Mesenchymal stem cell (in vitro differentiated cells and primary cell): ENCODE data around the gene PLA2G2F.

Experiments used
- DNase-seq: peaks from one replicate; pipeline ENCODE4 v3.0.0-alpha.2; 2013
- H2AFZ ChIP-seq: one replicate; pipeline ENCODE4 v1.6.1; 2013; ENCODE audit warnings: low read depth, mild to moderate bottlenecking, control low read depth, inconsistent platforms, low read length, moderate library complexity
- H2AK5ac ChIP-seq: 2 replicates; pipeline ENCODE4 v1.6.1; 2013; ENCODE audit warnings: low read length, moderate library complexity, mild to moderate bottlenecking, inconsistent platforms; ENCODE audit not compliant: severe bottlenecking
- H2BK120ac ChIP-seq: one replicate; pipeline ENCODE4 v1.6.1; 2013; ENCODE audit warnings: low read depth, mild to moderate bottlenecking, inconsistent platforms, low read length, moderate library complexity
- H2BK12ac ChIP-seq, 2 experiments: one replicate each; pipeline ENCODE4 v1.6.1; 2013; ENCODE audit warnings: inconsistent platforms in 2 of 2, low read length in 2 of 2, mild to moderate bottlenecking in 2 of 2, moderate library complexity in 2 of 2, control low read depth in 1 of 2
- H2BK15ac ChIP-seq: one replicate; pipeline ENCODE4 v1.6.1; 2013; ENCODE audit warnings: mild to moderate bottlenecking, low read depth, inconsistent platforms; ENCODE audit not compliant: poor library complexity, severe bottlenecking
- H2BK5ac ChIP-seq: 2 replicates; pipeline ENCODE4 v1.6.1; 2013; ENCODE audit warnings: low read depth, mild to moderate bottlenecking, low read length, control low read depth, inconsistent platforms; ENCODE audit not compliant: poor library complexity, severe bottlenecking
- H3K14ac ChIP-seq, 2 experiments: one replicate each; pipeline ENCODE4 v1.6.1; 2013; ENCODE audit warnings: inconsistent platforms in 2 of 2, low read length in 2 of 2, control low read depth in 1 of 2, mild to moderate bottlenecking in 1 of 2, moderate library complexity in 1 of 2
- H3K18ac ChIP-seq, 2 experiments: one replicate each; pipeline ENCODE4 v1.6.1; 2013; ENCODE audit warnings: inconsistent platforms in 2 of 2, low read length in 2 of 2, control low read depth in 1 of 2, low read depth in 1 of 2, mild to moderate bottlenecking in 1 of 2
- H3K23ac ChIP-seq, 2 experiments: one replicate each; pipeline ENCODE4 v1.6.1; 2013; ENCODE audit warnings: inconsistent platforms in 2 of 2, low read length in 2 of 2, mild to moderate bottlenecking in 2 of 2, moderate library complexity in 2 of 2, control low read depth in 1 of 2
- H3K27ac ChIP-seq: 2 replicates; pipeline ENCODE4 v1.5.1; 2013; ENCODE audit warnings: mild to moderate bottlenecking, moderate library complexity, low read length, control low read depth, inconsistent platforms; ENCODE audit not compliant: poor library complexity, severe bottlenecking
- H3K27me3 ChIP-seq, 2 experiments: 2 replicates each; pipeline versions ENCODE4 v1.6.1 to v1.7.0; 2013; ENCODE audit warnings: low read length in 2 of 2, mild to moderate bottlenecking in 2 of 2, moderate library complexity in 2 of 2, control low read depth in 1 of 2, inconsistent platforms in 1 of 2; ENCODE audit not compliant: control insufficient read depth in 1 of 2, insufficient read depth in 1 of 2
- H3K36me3 ChIP-seq, 2 experiments: 2 replicates each; pipeline versions ENCODE4 v1.6.1 to v1.7.0; 2013; ENCODE audit warnings: low read length in 2 of 2, control low read depth in 1 of 2, inconsistent platforms in 1 of 2, low read depth in 1 of 2, mild to moderate bottlenecking in 1 of 2; ENCODE audit not compliant: insufficient read depth in 2 of 2, control insufficient read depth in 1 of 2
- H3K4ac ChIP-seq, 2 experiments: one replicate each; pipeline ENCODE4 v1.6.1; 2013; ENCODE audit warnings: inconsistent platforms in 2 of 2, low read length in 2 of 2, mild to moderate bottlenecking in 2 of 2, moderate library complexity in 2 of 2, control low read depth in 1 of 2, low read depth in 1 of 2
- H3K4me1 ChIP-seq: 2 replicates; pipeline ENCODE4 v1.6.1; 2013; ENCODE audit warnings: low read depth, low read length, control low read depth; ENCODE audit not compliant: control insufficient read depth, insufficient read depth
- H3K4me2 ChIP-seq: 2 replicates; pipeline ENCODE4 v1.6.1; 2013; ENCODE audit warnings: low read length, mild to moderate bottlenecking, inconsistent platforms; ENCODE audit not compliant: poor library complexity, severe bottlenecking
- H3K4me3 ChIP-seq, 2 experiments: 2 replicates each; pipeline versions ENCODE4 v1.5.1 to v1.7.0; 2013; ENCODE audit warnings: low read length in 2 of 2, mild to moderate bottlenecking in 2 of 2, control low read depth in 1 of 2, low read depth in 1 of 2; ENCODE audit not compliant: insufficient read depth in 1 of 2
- H3K79me1 ChIP-seq: replicated peaks from 2 replicates; pipeline ENCODE4 v1.6.1; 2013; ENCODE audit warnings: mild to moderate bottlenecking, control low read depth, low read length, inconsistent platforms; ENCODE audit not compliant: poor library complexity, severe bottlenecking
- H3K9ac ChIP-seq: 2 replicates; pipeline ENCODE4 v1.7.0; 2013; ENCODE audit warnings: mild to moderate bottlenecking, low read length, moderate library complexity
- H3K9me3 ChIP-seq: 2 replicates; pipeline ENCODE4 v1.7.0; 2013; ENCODE audit warnings: mild to moderate bottlenecking, low read length; ENCODE audit not compliant: control insufficient read depth
- H4K8ac ChIP-seq: one replicate; pipeline ENCODE4 v1.6.1; 2013; ENCODE audit warnings: inconsistent platforms, mild to moderate bottlenecking, low read length, moderate library complexity
- H4K91ac ChIP-seq: one replicate; pipeline ENCODE4 v1.6.1; 2013; ENCODE audit warnings: mild to moderate bottlenecking, low read length, inconsistent platforms
- WGBS: methylation state at CpG from one replicate; pipeline ENCODE4 v1.1.7; 2013; ENCODE audit warnings: mixed read lengths; 5-methylcytosine and 5-hydroxymethylcytosine counted together

The PLA2G2F gene

GRCh38 chr1:20110679-20111078, 28.4 kb upstream of the PLA2G2F start:
- no peak overlapping the region for H2BK15ac ChIP-seq
- H3K4me1 ChIP-seq = no peaks in the 10 kb centered on the region
- no peak overlapping the region for H3K4me2 ChIP-seq
- no peak overlapping the region for H2BK12ac ChIP-seq
- H3K14ac ChIP-seq = no peak overlapping the region
- no peak overlapping the region for H3K23ac ChIP-seq
- no peak overlapping the region for H2AFZ ChIP-seq
- H4K91ac ChIP-seq = no peak overlapping the region
- no peak overlapping the region for H3K27ac ChIP-seq
- no peak overlapping the region for H3K4ac ChIP-seq
- no peak overlapping the region for H2BK5ac ChIP-seq
- H2AK5ac ChIP-seq = no peak overlapping the region
- no peak overlapping the region for H2BK120ac ChIP-seq
- H3K27me3 ChIP-seq = peaks cover 3% of the 10 kb centered on the region in 2 experiments
- peak overlapping the region; percentile 61 for H3K9ac ChIP-seq
- 82% methylated on average over 12 of the region's 12 CpGs for WGBS
- DNase-seq = no peak
- no peak overlapping the region for H3K18ac ChIP-seq
- no peaks in the 10 kb centered on the region for H3K79me1 ChIP-seq
- no peak overlapping the region for H3K4me3 ChIP-seq
- no peaks in the 10 kb centered on the region for H3K36me3 ChIP-seq
- no peaks in the 10 kb centered on the region for H3K9me3 ChIP-seq
- no peak overlapping the region for H4K8ac ChIP-seq

GRCh38 chr1:20111452-20111851, 27.7 kb upstream of the PLA2G2F start:
- H3K9me3 ChIP-seq = no peaks in the 10 kb centered on the region
- no peak for DNase-seq

GRCh38 chr1:20112279-20113000, 26.7 kb upstream of the PLA2G2F start:
- H3K36me3 ChIP-seq = no peaks in the 10 kb centered on the region
- H3K27me3 ChIP-seq = peaks cover 3% of the 10 kb centered on the region in 2 experiments
- H4K91ac ChIP-seq = no peak overlapping the region
- no peak for DNase-seq
- no peak overlapping the region for H3K9ac ChIP-seq
- no peaks in the 10 kb centered on the region for H3K79me1 ChIP-seq
- H3K18ac ChIP-seq = no peak overlapping the region
- no peak overlapping the region for H2BK12ac ChIP-seq
- H2BK120ac ChIP-seq = no peak overlapping the region
- H2BK5ac ChIP-seq = no peak overlapping the region
- H4K8ac ChIP-seq = no peak overlapping the region
- H3K23ac ChIP-seq = no peak overlapping the region
- H3K9me3 ChIP-seq = no peaks in the 10 kb centered on the region
- H3K4me3 ChIP-seq = no peak overlapping the region
- H3K14ac ChIP-seq = no peak overlapping the region
- H3K27ac ChIP-seq = no peak overlapping the region
- no peak overlapping the region for H3K4me2 ChIP-seq
- H2BK15ac ChIP-seq = no peak overlapping the region
- H2AFZ ChIP-seq = no peak overlapping the region
- H3K4me1 ChIP-seq = no peaks in the 10 kb centered on the region
- 73% methylated on average over 3 of the region's 3 CpGs for WGBS
- H2AK5ac ChIP-seq = no peak overlapping the region
- no peak overlapping the region for H3K4ac ChIP-seq

More at GRCh38 chr1:20111452-20111851, 27.7 kb upstream of the PLA2G2F start:
- H3K4me1 ChIP-seq = no peaks in the 10 kb centered on the region
- no peak overlapping the region for H2BK12ac ChIP-seq
- no peak overlapping the region for H3K4ac ChIP-seq
- H2AFZ ChIP-seq = no peak overlapping the region
- no peak overlapping the region for H4K91ac ChIP-seq
- H2BK5ac ChIP-seq = no peak overlapping the region
- H2BK15ac ChIP-seq = no peak overlapping the region
- H3K14ac ChIP-seq = no peak overlapping the region
- no peak overlapping the region for H3K9ac ChIP-seq
- no peak overlapping the region for H3K18ac ChIP-seq
- H2AK5ac ChIP-seq = no peak overlapping the region
- no peaks in the 10 kb centered on the region for H3K79me1 ChIP-seq
- H2BK120ac ChIP-seq = no peak overlapping the region
- no peak overlapping the region for H3K27ac ChIP-seq
- no peak overlapping the region for H3K4me2 ChIP-seq
- H3K4me3 ChIP-seq = peak overlapping the region in 1 of 2 experiments; percentile 8
- 86% methylated on average over 1 of the region's 5 CpGs for WGBS
- H3K36me3 ChIP-seq = no peaks in the 10 kb centered on the region
- H3K27me3 ChIP-seq = peaks cover 3% of the 10 kb centered on the region in 2 experiments
- H3K23ac ChIP-seq = no peak overlapping the region
- H4K8ac ChIP-seq = no peak overlapping the region

- no peak overlapping the region for H3K4me3 ChIP-seq
- no peak overlapping the region for H2BK120ac ChIP-seq
- H4K91ac ChIP-seq = no peak overlapping the region
- H3K9me3 ChIP-seq = no peaks in the 10 kb centered on the region
- no peak overlapping the region for H2BK5ac ChIP-seq
- H3K4ac ChIP-seq = no peak overlapping the region
- no peak overlapping the region for H3K18ac ChIP-seq
- H3K79me1 ChIP-seq = no peaks in the 10 kb centered on the region
- H2AFZ ChIP-seq = no peak overlapping the region
- H4K8ac ChIP-seq = no peak overlapping the region
- no peak overlapping the region for H2BK15ac ChIP-seq
- WGBS = 88% methylated on average over 15 of the region's 15 CpGs
- no peak overlapping the region for H3K4me2 ChIP-seq
- H3K36me3 ChIP-seq = no peaks in the 10 kb centered on the region
- no peak overlapping the region for H2BK12ac ChIP-seq
- H3K4me1 ChIP-seq = no peaks in the 10 kb centered on the region
- H3K14ac ChIP-seq = no peak overlapping the region
- H2AK5ac ChIP-seq = no peak overlapping the region
- H3K27ac ChIP-seq = no peak overlapping the region
- no peak for DNase-seq
- no peak overlapping the region for H3K9ac ChIP-seq
- H3K27me3 ChIP-seq = peaks cover 0 to 7% of the 10 kb centered on the region in 2 experiments
- H3K23ac ChIP-seq = no peak overlapping the region
These were observed 25.0 kb upstream of the PLA2G2F start for GRCh38 chr1:20114021-20114648.
